Endodermal cell (in vitro differentiated cells): ENCODE results near the gene NEK6. TPM values are rescaled to one million over a fixed set of nuclear protein-coding genes. Genes with fewer than 3 reads are reported as not detected.
A peak's percentile ranks its signal among the peaks of the same experiment; 100 is the strongest.

ENCODE experiments used
- DNase-seq: peaks from one replicate; pipeline ENCODE4 v3.0.0-alpha.2; 2017
- H3K27ac ChIP-seq: 2 replicates; pipeline ENCODE4 v1.5.1; 2013; ENCODE audit warnings: mild to moderate bottlenecking, low read depth, low read length, moderate library complexity
- H3K27me3 ChIP-seq: 2 replicates; pipeline ENCODE4 v1.6.1; 2013; ENCODE audit warnings: mild to moderate bottlenecking, low read length, moderate library complexity; ENCODE audit not compliant: insufficient read depth, control insufficient read depth, poor library complexity, severe bottlenecking
- H3K36me3 ChIP-seq: 2 replicates; pipeline ENCODE4 v1.7.0; 2013; ENCODE audit warnings: mild to moderate bottlenecking, low read length, moderate library complexity; ENCODE audit not compliant: control insufficient read depth, insufficient read depth
- H3K4me1 ChIP-seq: one replicate; pipeline ENCODE4 v1.7.0; 2013; ENCODE audit warnings: low read length; ENCODE audit not compliant: control insufficient read depth, insufficient read depth
- H3K4me3 ChIP-seq: 2 replicates; pipeline ENCODE4 v1.5.1; 2013; ENCODE audit warnings: mild to moderate bottlenecking, low read length, moderate library complexity
- H3K9ac ChIP-seq: 2 replicates; pipeline ENCODE4 v1.6.1; 2013; ENCODE audit warnings: mild to moderate bottlenecking, low read length, moderate library complexity; ENCODE audit not compliant: poor library complexity, severe bottlenecking; ENCODE audit errors: extremely low read depth
- H3K9me3 ChIP-seq: 2 replicates; pipeline ENCODE4 v1.6.1; 2013; ENCODE audit warnings: mild to moderate bottlenecking, low read length, moderate library complexity; ENCODE audit not compliant: control insufficient read depth
- H3K27ac Mint-ChIP-seq: 2 replicates; pipeline ENCODE4 v1.8.0; 2020; ENCODE audit warnings: mixed read lengths
- H3K27me3 Mint-ChIP-seq: 2 replicates; pipeline ENCODE4 v1.8.0; 2021; ENCODE audit warnings: mild to moderate bottlenecking, mixed read lengths; ENCODE audit not compliant: insufficient read depth
- H3K36me3 Mint-ChIP-seq: 2 replicates; pipeline ENCODE4 v1.8.0; 2020; ENCODE audit warnings: low read depth, mixed read lengths
- H3K4me1 Mint-ChIP-seq: 2 replicates; pipeline ENCODE4 v1.8.0; 2020; ENCODE audit warnings: mixed read lengths
- H3K4me3 Mint-ChIP-seq: 2 replicates; pipeline ENCODE4 v1.8.0; 2020; ENCODE audit warnings: mild to moderate bottlenecking, moderate library complexity, mixed read lengths
- H3K9me3 Mint-ChIP-seq: 2 replicates; pipeline ENCODE4 v1.8.0; 2020; ENCODE audit warnings: mild to moderate bottlenecking, mixed read lengths
- WGBS, 2 experiments: methylation state at CpG; one replicate each; pipeline versions ENCODE4 v1.1.5 to v1.1.7; 2013; ENCODE audit warnings: missing lambda C conversion rate in 2 of 2, mixed read lengths in 1 of 2; ENCODE audit not compliant: insufficient coverage in 1 of 2, insufficient read length in 1 of 2; 5-methylcytosine and 5-hydroxymethylcytosine counted together
- total RNA-seq, 2 donors: library from RNA; stranded (reverse); fragmentation: NEBNext Ultra II Directional in 1 of 2; extraction: Animal tissue kit (Norgen Biotek cat#: 25700) in 1 of 2; gene quantifications; 2 replicates in 1 of 2; 3 replicates in 1 of 2; pipeline ENCODE4 v1.2.1, GENCODE V29; 2021
- TF ChIP-seq, protein P1 (sequence below): fragments of 200-600 bp; sonication (generic); conservative IDR thresholded peaks from 2 replicates; pipeline ENCODE4 v1.5.0; 2021; ENCODE audit warnings: antibody characterized with exemption, mild to moderate bottlenecking

The NEK6 gene
- total RNA-seq, 2 donors from 2014 or later, result 17.1 to 32.5 TPM

DNA sequence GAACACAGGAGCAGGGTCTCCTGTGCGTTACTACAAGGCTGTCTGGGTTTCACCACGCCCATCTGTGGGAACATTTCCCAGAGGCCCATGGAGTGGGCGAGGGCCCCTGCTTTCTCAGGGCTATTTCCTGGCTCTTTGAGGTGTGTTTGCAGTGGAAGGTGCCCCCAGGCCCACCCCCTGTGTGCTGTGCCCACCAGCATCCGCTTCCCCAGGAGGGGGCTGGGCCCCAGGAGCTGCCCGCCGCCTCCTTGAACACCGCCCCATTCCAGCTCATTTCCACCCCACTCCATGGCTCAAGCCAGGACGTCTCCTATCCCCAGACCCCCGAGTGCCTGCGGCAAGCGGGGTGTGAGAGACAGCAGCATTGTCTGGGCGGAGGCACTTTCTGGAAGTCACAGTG is 70.5 kb downstream of the NEK6 start:
- Mint-ChIP-seq H3K36me3 (no peaks in the 10 kb centered on the region), H3K27me3 (no peaks in the 10 kb centered on the region), H3K4me1 (no peaks in the 10 kb centered on the region), H3K27ac (no peak overlapping the region), H3K4me3 (no peak overlapping the region), H3K9me3 (no peaks in the 10 kb centered on the region)
- H3K36me3 ChIP-seq, result no peaks in the 10 kb centered on the region
- no peak overlapping the region for H3K27ac ChIP-seq
- H3K9me3 ChIP-seq, result no peaks in the 10 kb centered on the region
- H3K9ac ChIP-seq, result no peak overlapping the region
- H3K4me3 ChIP-seq, result no peak overlapping the region
- 93 to 95% methylated on average over 11 to 12 of the region's 12 CpGs for WGBS, 2 experiments
- no peaks in the 10 kb centered on the region for H3K27me3 ChIP-seq
- no peak for DNase-seq
- TF ChIP-seq, protein P1, sequence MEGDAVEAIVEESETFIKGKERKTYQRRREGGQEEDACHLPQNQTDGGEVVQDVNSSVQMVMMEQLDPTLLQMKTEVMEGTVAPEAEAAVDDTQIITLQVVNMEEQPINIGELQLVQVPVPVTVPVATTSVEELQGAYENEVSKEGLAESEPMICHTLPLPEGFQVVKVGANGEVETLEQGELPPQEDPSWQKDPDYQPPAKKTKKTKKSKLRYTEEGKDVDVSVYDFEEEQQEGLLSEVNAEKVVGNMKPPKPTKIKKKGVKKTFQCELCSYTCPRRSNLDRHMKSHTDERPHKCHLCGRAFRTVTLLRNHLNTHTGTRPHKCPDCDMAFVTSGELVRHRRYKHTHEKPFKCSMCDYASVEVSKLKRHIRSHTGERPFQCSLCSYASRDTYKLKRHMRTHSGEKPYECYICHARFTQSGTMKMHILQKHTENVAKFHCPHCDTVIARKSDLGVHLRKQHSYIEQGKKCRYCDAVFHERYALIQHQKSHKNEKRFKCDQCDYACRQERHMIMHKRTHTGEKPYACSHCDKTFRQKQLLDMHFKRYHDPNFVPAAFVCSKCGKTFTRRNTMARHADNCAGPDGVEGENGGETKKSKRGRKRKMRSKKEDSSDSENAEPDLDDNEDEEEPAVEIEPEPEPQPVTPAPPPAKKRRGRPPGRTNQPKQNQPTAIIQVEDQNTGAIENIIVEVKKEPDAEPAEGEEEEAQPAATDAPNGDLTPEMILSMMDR, result no peak
- H3K4me1 ChIP-seq, result no peaks in the 10 kb centered on the region

DNA sequence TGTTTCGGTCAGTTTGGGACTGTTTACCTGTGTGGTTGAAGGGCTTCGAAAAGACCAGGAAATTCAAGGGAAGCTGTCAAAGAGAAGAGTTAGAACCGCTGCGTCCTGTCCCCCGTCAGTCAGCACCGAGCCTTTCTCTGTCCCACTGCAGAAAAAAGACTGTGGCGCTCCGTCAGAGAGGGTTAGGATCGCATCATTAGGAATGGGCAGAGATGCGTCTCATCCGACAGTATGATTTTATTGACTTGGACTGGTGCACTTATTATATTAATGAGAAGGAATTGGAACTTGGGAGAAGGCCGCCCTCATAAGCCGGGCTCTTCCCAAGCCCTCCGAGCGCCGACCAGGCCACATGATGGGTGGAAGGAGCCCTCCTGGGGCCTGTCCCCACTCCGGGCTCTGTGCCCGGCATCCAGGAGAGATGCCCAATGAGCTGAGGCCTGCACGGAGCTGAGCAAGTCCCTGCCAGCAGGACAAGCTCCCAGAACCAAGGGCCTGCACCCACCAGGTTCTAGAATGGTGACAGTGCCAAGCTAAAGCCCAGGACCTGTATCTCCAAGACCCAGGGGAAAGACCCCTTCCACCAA is 71.5 kb downstream of the NEK6 start:
- no peaks in the 10 kb centered on the region for H3K9me3 Mint-ChIP-seq
- Histone ChIP-seq H3K9ac (no peak overlapping the region), H3K4me3 (no peak overlapping the region), H3K27ac (no peak overlapping the region), H3K4me1 (no peaks in the 10 kb centered on the region), H3K36me3 (no peaks in the 10 kb centered on the region), H3K9me3 (no peaks in the 10 kb centered on the region), H3K27me3 (no peaks in the 10 kb centered on the region)
- H3K36me3 Mint-ChIP-seq, result no peaks in the 10 kb centered on the region
- no peak overlapping the region for H3K4me3 Mint-ChIP-seq
- no peak overlapping the region for H3K27ac Mint-ChIP-seq
- no peaks in the 10 kb centered on the region for H3K27me3 Mint-ChIP-seq
- WGBS, 2 experiments, result 92 to 93% methylated on average over 11 to 19 of the region's 19 CpGs
- no peaks in the 10 kb centered on the region for H3K4me1 Mint-ChIP-seq
- TF ChIP-seq, protein P1, result no peak
- DNase-seq, result no peak

DNA sequence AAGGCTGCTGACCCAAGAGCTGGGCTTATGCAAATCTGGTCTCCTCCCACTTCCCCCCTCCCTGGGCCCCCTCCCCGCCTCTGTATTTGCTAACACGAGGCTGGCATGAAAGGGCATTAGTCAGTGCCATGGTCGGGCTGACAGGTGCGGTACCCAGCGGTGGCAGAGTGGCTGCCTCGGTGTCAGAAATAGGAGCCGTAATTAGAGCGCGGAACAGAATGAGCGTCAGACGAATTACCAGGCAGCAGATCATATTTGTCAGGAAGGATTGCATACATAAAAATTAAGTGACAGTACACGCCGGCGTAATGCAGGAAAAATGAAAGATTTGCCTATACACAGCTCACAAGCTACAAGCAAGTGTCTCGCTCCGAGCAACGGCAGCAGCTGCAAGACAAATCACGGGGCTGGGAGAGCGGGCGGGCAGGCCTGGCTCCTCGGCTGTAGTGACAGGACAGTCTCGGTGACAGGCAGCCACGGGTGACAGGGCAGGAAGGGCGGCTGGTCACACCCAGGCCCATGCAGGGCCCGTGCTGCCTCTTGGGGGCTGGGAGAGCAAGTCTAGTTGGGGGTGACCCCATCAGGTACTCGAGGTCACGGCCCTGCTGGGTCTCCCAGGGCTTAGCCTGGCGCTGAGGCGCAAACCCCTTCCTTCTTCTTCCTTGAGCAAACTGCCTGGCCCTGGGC is 72.4 kb downstream of the NEK6 start:
- Mint-ChIP-seq H3K36me3 (no peaks in the 10 kb centered on the region), H3K9me3 (no peaks in the 10 kb centered on the region), H3K4me3 (no peak overlapping the region), H3K27me3 (no peaks in the 10 kb centered on the region), H3K4me1 (no peaks in the 10 kb centered on the region), H3K27ac (no peak overlapping the region)
- H3K9ac ChIP-seq, result no peak overlapping the region
- no peaks in the 10 kb centered on the region for H3K36me3 ChIP-seq
- TF ChIP-seq, protein P1, result no peak
- WGBS, 2 experiments, result 92 to 94% methylated on average over 20 to 29 of the region's 29 CpGs
- H3K4me1 ChIP-seq, result no peaks in the 10 kb centered on the region
- no peak for DNase-seq
- H3K9me3 ChIP-seq, result no peaks in the 10 kb centered on the region
- no peak overlapping the region for H3K4me3 ChIP-seq
- H3K27ac ChIP-seq, result peak overlapping the region; percentile 24
- H3K27me3 ChIP-seq, result no peaks in the 10 kb centered on the region
